GM19463 (cell line): Measurements from ENCODE around the gene PDE2A.

Source experiments
- ATAC-seq: cut with Tn5 transposase; IDR thresholded peaks from one replicate; pipeline ENCODE4 v1.9.1; 2021; ENCODE audit warnings: mild to moderate bottlenecking, moderate library complexity; ENCODE audit not compliant: unreplicated experiment

PDE2A gene

GRCh38 chr11:72594493-72595291 lies 79.5 kb downstream of the PDE2A start:
- no peak for ATAC-seq

GRCh38 chr11:72592698-72593495 lies 81.3 kb downstream of the PDE2A start:
- no peak for ATAC-seq

GRCh38 chr11:72591785-72592502 lies 82.3 kb downstream of the PDE2A start:
- ATAC-seq, result no peak

- ATAC-seq, result no peak
Observed at GRCh38 chr11:72591023-72591422, 83.2 kb downstream of the PDE2A start.

GRCh38 chr11:72589802-72590761 lies 84.1 kb downstream of the PDE2A start:
- no peak for ATAC-seq

GRCh38 chr11:72588421-72589410 lies 85.5 kb downstream of the PDE2A start:
- no peak for ATAC-seq

GRCh38 chr11:72587696-72588095 lies 86.5 kb downstream of the PDE2A start:
- ATAC-seq, result no peak

GRCh38 chr11:72586321-72587090 lies 87.7 kb downstream of the PDE2A start:
- no peak for ATAC-seq

- ATAC-seq, result no peak
Observed at GRCh38 chr11:72585762-72586311, 88.4 kb downstream of the PDE2A start.

GRCh38 chr11:72584939-72585597 lies 89.2 kb downstream of the PDE2A start:
- ATAC-seq, result no peak

GRCh38 chr11:72584293-72584938 lies 89.8 kb downstream of the PDE2A start:
- no peak for ATAC-seq

GRCh38 chr11:72583616-72584292 lies 90.5 kb downstream of the PDE2A start:
- no peak for ATAC-seq

- no peak for ATAC-seq
Observed at GRCh38 chr11:72583177-72583553, 91.1 kb downstream of the PDE2A start.

- no peak for ATAC-seq
Observed at GRCh38 chr11:72582206-72583176, 91.7 kb downstream of the PDE2A start.

GRCh38 chr11:72581067-72581466 lies 93.2 kb downstream of the PDE2A start:
- no peak for ATAC-seq

GRCh38 chr11:72580642-72580950 lies 93.6 kb downstream of the PDE2A start:
- no peak for ATAC-seq
